H9 (cell line): ENCODE measurements around the gene ZNF860. TPM values are rescaled to one million over a fixed set of nuclear protein-coding genes. Genes with fewer than 3 reads are reported as not detected.
"Not testable (repeated sequence)": the region's sequence is repeated elsewhere in the genome, so short reads cannot be mapped to it uniquely, and the experiment has no call there.

ENCODE experiments used
- DNase-seq: peaks from one replicate; pipeline ENCODE4 v3.0.0-alpha.2; 2017
- H2AFZ ChIP-seq: one replicate; pipeline ENCODE4 v1.6.1; 2013; ENCODE audit warnings: mild to moderate bottlenecking, low read length, control low read depth, moderate library complexity
- H2AK5ac ChIP-seq: 2 replicates; pipeline ENCODE4 v1.6.1; 2013; ENCODE audit warnings: low read length, control low read depth, mixed read lengths; ENCODE audit not compliant: insufficient read length
- H2BK120ac ChIP-seq: one replicate; pipeline ENCODE4 v1.6.1; 2013; ENCODE audit warnings: low read depth, mild to moderate bottlenecking, low read length, control low read depth, inconsistent platforms; ENCODE audit not compliant: poor library complexity, severe bottlenecking
- H2BK12ac ChIP-seq: 2 replicates; pipeline ENCODE4 v1.6.1; 2013; ENCODE audit warnings: low read length, control low read depth, mixed read lengths, low read depth; ENCODE audit not compliant: insufficient read length
- H2BK15ac ChIP-seq: 2 replicates; pipeline ENCODE4 v1.6.1; 2013; ENCODE audit warnings: low read depth, low read length, control low read depth
- H2BK20ac ChIP-seq: one replicate; pipeline ENCODE4 v1.6.1; 2013; ENCODE audit warnings: low read depth, mild to moderate bottlenecking, low read length, control low read depth, inconsistent platforms; ENCODE audit not compliant: poor library complexity, severe bottlenecking
- H2BK5ac ChIP-seq: 2 replicates; pipeline ENCODE4 v1.6.1; 2013; ENCODE audit warnings: low read length, control low read depth, mixed read lengths; ENCODE audit not compliant: insufficient read length
- H3K14ac ChIP-seq: 2 replicates; pipeline ENCODE4 v1.6.1; 2013; ENCODE audit warnings: low read length, control low read depth; ENCODE audit not compliant: insufficient read depth
- H3K18ac ChIP-seq: 2 replicates; pipeline ENCODE4 v1.6.1; 2013; ENCODE audit warnings: low read depth, mild to moderate bottlenecking, mixed read lengths, low read length, control low read depth; ENCODE audit not compliant: insufficient read length
- H3K23ac ChIP-seq: 2 replicates; pipeline ENCODE4 v1.6.1; 2013; ENCODE audit warnings: low read length, control low read depth, mixed read lengths, low read depth; ENCODE audit not compliant: insufficient read length
- H3K23me2 ChIP-seq: 2 replicates; pipeline ENCODE4 v1.6.1; 2013; ENCODE audit warnings: low read depth, mild to moderate bottlenecking, mixed read lengths, low read length, control low read depth; ENCODE audit not compliant: insufficient read length, poor library complexity, severe bottlenecking
- H3K27ac ChIP-seq: 2 replicates; pipeline ENCODE4 v1.5.1; 2013; ENCODE audit warnings: low read length, control low read depth, mixed read lengths, low read depth; ENCODE audit not compliant: insufficient read length
- H3K27me3 ChIP-seq: 2 replicates; pipeline ENCODE4 v1.6.1; 2013; ENCODE audit warnings: low read length, control low read depth, inconsistent platforms; ENCODE audit not compliant: insufficient read depth
- H3K4ac ChIP-seq: 2 replicates; pipeline ENCODE4 v1.6.1; 2013; ENCODE audit warnings: low read depth, mild to moderate bottlenecking, control low read depth, inconsistent platforms, low read length, moderate library complexity
- H3K4me1 ChIP-seq: 2 replicates; pipeline ENCODE4 v1.6.1; 2013; ENCODE audit warnings: low read length, control low read depth, inconsistent platforms; ENCODE audit not compliant: insufficient read depth
- H3K4me2 ChIP-seq: 2 replicates; pipeline ENCODE4 v1.6.1; 2013; ENCODE audit warnings: low read length, control low read depth, mixed read lengths; ENCODE audit not compliant: insufficient read length, insufficient read depth
- H3K56ac ChIP-seq: 2 replicates; pipeline ENCODE4 v1.6.1; 2013; ENCODE audit warnings: low read depth, mild to moderate bottlenecking, mixed read lengths, low read length, control low read depth; ENCODE audit not compliant: insufficient read length
- H3K79me1 ChIP-seq: 2 replicates; pipeline ENCODE4 v1.6.1; 2013; ENCODE audit warnings: low read depth, mild to moderate bottlenecking, moderate library complexity, low read length, control low read depth, inconsistent platforms; ENCODE audit not compliant: insufficient read depth, poor library complexity, severe bottlenecking
- H3K79me2 ChIP-seq: 2 replicates; pipeline ENCODE4 v1.6.1; 2013; ENCODE audit warnings: low read length, control low read depth, inconsistent platforms; ENCODE audit not compliant: insufficient read depth
- H3K9ac ChIP-seq: 2 replicates; pipeline ENCODE4 v1.6.1; 2013; ENCODE audit warnings: low read length, control low read depth, mixed read lengths; ENCODE audit not compliant: insufficient read length; ENCODE audit errors: extremely low read depth
- H3K9me3 ChIP-seq: one replicate; pipeline ENCODE4 v1.6.1; 2013; ENCODE audit warnings: low read depth, low read length, inconsistent platforms; ENCODE audit not compliant: control insufficient read depth
- H3T11ph ChIP-seq: one replicate; pipeline ENCODE4 v1.6.1; 2013; ENCODE audit warnings: mild to moderate bottlenecking, low read length, control low read depth, inconsistent platforms
- H4K20me1 ChIP-seq: one replicate; pipeline ENCODE4 v1.6.1; 2013; ENCODE audit not compliant: control insufficient read depth, insufficient read length, insufficient read depth
- H4K5ac ChIP-seq: 2 replicates; pipeline ENCODE4 v1.6.1; 2013; ENCODE audit warnings: low read depth, mild to moderate bottlenecking, mixed read lengths, low read length, control low read depth; ENCODE audit not compliant: insufficient read length
- H4K8ac ChIP-seq: replicated peaks from 2 replicates; pipeline ENCODE4 v1.6.1; 2013; ENCODE audit warnings: low read length, control low read depth, mixed read lengths, low read depth; ENCODE audit not compliant: insufficient read length
- H4K91ac ChIP-seq: 2 replicates; pipeline ENCODE4 v1.6.1; 2013; ENCODE audit warnings: low read depth, mild to moderate bottlenecking, moderate library complexity, mixed read lengths, low read length, control low read depth; ENCODE audit not compliant: insufficient read length
- H3K27ac Mint-ChIP-seq, 3 experiments: 2 replicates in 2 of 3; 3 replicates in 1 of 3; pipeline ENCODE4 v1.8.0; 2020 to 2021; ENCODE audit warnings: mixed read lengths in 3 of 3, mild to moderate bottlenecking in 1 of 3, moderate library complexity in 1 of 3
- H3K27me3 Mint-ChIP-seq: 2 replicates; pipeline ENCODE4 v1.8.0; 2021; ENCODE audit warnings: low read depth, mild to moderate bottlenecking, moderate library complexity, mixed read lengths
- H3K36me3 Mint-ChIP-seq, 3 experiments: 2 replicates in 2 of 3; 3 replicates in 1 of 3; pipeline ENCODE4 v1.8.0; 2020 to 2021; ENCODE audit warnings: low read depth in 3 of 3, mixed read lengths in 3 of 3; ENCODE audit not compliant: insufficient read depth in 1 of 3
- H3K4me1 Mint-ChIP-seq, 2 experiments: 2 replicates each; pipeline ENCODE4 v1.8.0; 2020; ENCODE audit warnings: mixed read lengths in 2 of 2
- H3K4me3 Mint-ChIP-seq, 2 experiments: 2 replicates in 1 of 2; 3 replicates in 1 of 2; pipeline ENCODE4 v1.8.0; 2020 to 2021; ENCODE audit warnings: mild to moderate bottlenecking in 2 of 2, mixed read lengths in 2 of 2, moderate library complexity in 1 of 2
- H3K9me3 Mint-ChIP-seq, 2 experiments: 2 replicates in 1 of 2; 3 replicates in 1 of 2; pipeline ENCODE4 v1.8.0; 2020; ENCODE audit warnings: mild to moderate bottlenecking in 2 of 2, mixed read lengths in 2 of 2, moderate library complexity in 1 of 2
- CTCF ChIP-seq: fragments of 200-600 bp; sonication (generic); conservative IDR thresholded peaks from 3 replicates; pipeline ENCODE4 v1.8.0; 2021; ENCODE audit warnings: antibody characterized with exemption, mild to moderate bottlenecking
- WGBS: extraction: QIAGEN DNeasy Blood & Tissue Kit; methylation state at CpG from one replicate; pipeline ENCODE4 v1.1.7; 2013; ENCODE audit warnings: missing lambda C conversion rate, low lambda C conversion rate, mixed read lengths; ENCODE audit not compliant: insufficient read length; ENCODE audit errors: extremely low coverage; 5-methylcytosine and 5-hydroxymethylcytosine counted together
- total RNA-seq: library from RNA; stranded (reverse); gene quantifications from 2 replicates; pipeline ENCODE4 v1.2.1, GENCODE V29; 2021

Gene ZNF860
- total RNA-seq, 1 experiment from 2014 or later: 2.6 TPM

- Histone ChIP-seq H4K91ac (no peak overlapping the region), H3K4me1 (no peaks in the 10 kb centered on the region), H2AK5ac (no peak overlapping the region), H4K20me1 (no peaks in the 10 kb centered on the region), H4K5ac (no peak overlapping the region), H3K56ac (no peak overlapping the region), H2BK20ac (no peak overlapping the region), H3K79me2 (no peaks in the 10 kb centered on the region), H3K9me3 (peaks cover 18% of the 10 kb centered on the region), H2BK5ac (no peak overlapping the region), H3K27me3 (no peaks in the 10 kb centered on the region), H3K23ac (no peak overlapping the region), H3K23me2 (no peaks in the 10 kb centered on the region), H2BK15ac (no peak overlapping the region), H3K4me2 (no peak overlapping the region), H3K79me1 (no peaks in the 10 kb centered on the region), H3K4ac (no peak overlapping the region), H2BK12ac (no peak overlapping the region), H4K8ac (no peak overlapping the region), H3K9ac (no peak overlapping the region), H2AFZ (no peak overlapping the region), H3K18ac (no peak overlapping the region), H2BK120ac (no peak overlapping the region), H3T11ph (no peak overlapping the region), H3K14ac (no peak overlapping the region), H3K27ac (no peak overlapping the region)
- TF ChIP-seq CTCF: no peak
- Mint-ChIP-seq H3K27ac (no peak overlapping the region), H3K27me3 (no peaks in the 10 kb centered on the region), H3K9me3 (peaks cover 32 to 34% of the 10 kb centered on the region in 2 experiments; a peak in 4 of 5 replicates), H3K4me3 (no peak overlapping the region), H3K36me3 (peaks cover 12 to 37% (median 15%) of the 10 kb centered on the region in 3 experiments), H3K4me1 (no peaks in the 10 kb centered on the region)
- no CpG with 5 or more reads among the region's 1 CpG for WGBS
- DNase-seq: no peak
These were observed 12.3 kb downstream of the ZNF860 start for GRCh38 chr3:31993843-31994242.

- not testable (repeated sequence) for H3K4me1 Mint-ChIP-seq, H3K4me3 Mint-ChIP-seq, H2BK20ac ChIP-seq, H3K27ac Mint-ChIP-seq, H2BK15ac ChIP-seq, H3K9ac ChIP-seq, H3K27me3 Mint-ChIP-seq, H4K20me1 ChIP-seq, H3T11ph ChIP-seq, H3K27me3 ChIP-seq, H3K23me2 ChIP-seq, H3K14ac ChIP-seq, H3K4me1 ChIP-seq, H4K8ac ChIP-seq, H3K4ac ChIP-seq, H3K56ac ChIP-seq, DNase-seq, H3K18ac ChIP-seq, H3K23ac ChIP-seq, H2BK12ac ChIP-seq, H2AK5ac ChIP-seq, H3K27ac ChIP-seq, H3K79me1 ChIP-seq, H3K4me2 ChIP-seq, H2BK120ac ChIP-seq, H4K5ac ChIP-seq, H3K79me2 ChIP-seq, H4K91ac ChIP-seq, H2AFZ ChIP-seq, H2BK5ac ChIP-seq
- peaks cover 12 to 37% (median 15%) of the 10 kb centered on the region in 3 experiments for H3K36me3 Mint-ChIP-seq
- H3K9me3 ChIP-seq: peaks cover 10% of the 10 kb centered on the region
- WGBS: no CpG with 5 or more reads among the region's 5 CpGs
- peaks cover 32 to 34% of the 10 kb centered on the region in 2 experiments; a peak in 4 of 5 replicates for H3K9me3 Mint-ChIP-seq
These were observed 13.5 kb downstream of the ZNF860 start for GRCh38 chr3:31995026-31995425.
